Spleen (tissue), 11 donors: ENCODE results near the gene NLRP1. TPM values are rescaled to one million over a fixed set of nuclear protein-coding genes. Genes with fewer than 3 reads are reported as not detected.

Source experiments
- DNase-seq: peaks from one replicate; pipeline ENCODE4 v3.0.0-alpha.2; 2020
- H3K27ac ChIP-seq, 8 donors: fragments of 200-600 bp; sonication (generic) in 7 of 8; 1 replicate in 4 of 8; 2 replicates in 4 of 8; pipeline versions ENCODE4 v1.5.0 to v1.8.0; 2016 to 2021; ENCODE audit warnings: inconsistent platforms in 4 of 8, mild to moderate bottlenecking in 4 of 8, moderate library complexity in 1 of 8
- H3K27me3 ChIP-seq, 7 donors: fragments of 200-600 bp; sonication (generic) in 6 of 7; replicated peaks in 1 of 7; 1 replicate in 4 of 7; 2 replicates in 3 of 7; pipeline versions ENCODE4 v1.5.0 to v1.8.0; 2016 to 2021; ENCODE audit warnings: inconsistent platforms in 3 of 7, mild to moderate bottlenecking in 1 of 7
- H3K36me3 ChIP-seq, 6 donors: fragments of 200-600 bp; sonication (generic) in 5 of 6; 1 replicate in 4 of 6; 2 replicates in 2 of 6; pipeline versions ENCODE4 v1.5.0 to v1.8.0; 2016 to 2021; ENCODE audit warnings: inconsistent platforms in 2 of 6
- H3K4me1 ChIP-seq, 6 donors: fragments of 200-600 bp; sonication (generic) in 5 of 6; 1 replicate in 3 of 6; 2 replicates in 3 of 6; pipeline versions ENCODE4 v1.5.0 to v1.8.0; 2016 to 2021; ENCODE audit warnings: inconsistent platforms in 3 of 6
- H3K4me3 ChIP-seq, 8 donors: fragments of 200-600 bp; sonication (generic) in 7 of 8; 1 replicate in 4 of 8; 2 replicates in 4 of 8; pipeline versions ENCODE4 v1.5.0 to v1.8.0; 2016 to 2021; ENCODE audit warnings: inconsistent platforms in 4 of 8, mild to moderate bottlenecking in 4 of 8, moderate library complexity in 2 of 8
- H3K9me3 ChIP-seq, 8 donors: fragments of 200-600 bp; sonication (generic) in 7 of 8; 1 replicate in 4 of 8; 2 replicates in 4 of 8; pipeline versions ENCODE4 v1.5.0 to v1.8.0; 2016 to 2021; ENCODE audit warnings: inconsistent platforms in 4 of 8
- CTCF ChIP-seq, 11 experiments: fragments of 200-600 bp in 7 of 11; fragments of 450-650 bp in 4 of 11; sonication (generic) in 4 of 11; IDR thresholded peaks in 8 of 11; conservative IDR thresholded peaks in 3 of 11; 1 replicate in 7 of 11; 2 replicates in 4 of 11; pipeline versions ENCODE4 v1.4.0 to v1.8.0; 2016 to 2021; ENCODE audit warnings: antibody characterized with exemption in 11 of 11, inconsistent platforms in 4 of 11, mild to moderate bottlenecking in 1 of 11
- POLR2A ChIP-seq, 3 donors: fragments of 450-650 bp; IDR thresholded peaks; one replicate each; pipeline ENCODE4 v1.5.1; 2017; ENCODE audit warnings: antibody characterized with exemption in 3 of 3, mild to moderate bottlenecking in 1 of 3
- POLR2AphosphoS5 ChIP-seq, 3 donors: sonication (generic); formaldehyde crosslinking; IDR thresholded peaks; one replicate each; pipeline ENCODE4 v1.5.1; 2017; ENCODE audit warnings: antibody characterized with exemption in 3 of 3
- WGBS, 5 donors: extraction: QIAGEN DNeasy Blood & Tissue Kit in 3 of 5; methylation state at CpG; one replicate each; pipeline versions ENCODE4 v1.1.5 to v1.1.7; 2013 to 2018; 5-methylcytosine and 5-hydroxymethylcytosine counted together
- intact Hi-C: fragments of 100-400 bp; cut with DNase I; formaldehyde crosslinking; loops from one replicate; pipeline ENCODE4 v1.15.0; 2023; ENCODE audit warnings: low total_unique reads
- polyA plus RNA-seq, 3 donors: library from polyadenylated mRNA; stranded (reverse); fragments of 200-250 nt; gene quantifications; one replicate each; pipeline ENCODE4 v1.2.1, GENCODE V29; 2013
- total RNA-seq, 7 donors: library from RNA; depleted of rRNA in 3 of 7; stranded (reverse); fragments of >200 nt in 3 of 7; fragmentation: NEBNext Ultra II Directional in 4 of 7; extraction: Animal tissue kit (Norgen Biotek cat#: 25700) in 4 of 7; gene quantifications; one replicate each; pipeline versions ENCODE4 v1.1.0 to v1.2.1, GENCODE V29; 2016 to 2021
- donor health status: healthy with polysubstance abuse.
- donor health status: DM: no; HTN: no; CAD: no; lungs with moderate emphysema.
- donor health status: DM: no; HTN: no; CAD: no.
- donor health status: Bipolar disorder and iron deficiency.
- donor health status: healthy.
- donor health status: DM: no; HTN: no; CAD: no.
- donor health status: DM: yes; HTN: yes; CAD: no.

NLRP1 gene
- total and polyA plus RNA-seq, 10 donors, result 34.7 to 145 (median 76.7) TPM

GRCh38 chr17:5527601-5528250, 56.6 kb downstream of the NLRP1 start:
- Histone ChIP-seq H3K36me3 (peaks cover 5 to 100% (median 75%) of the 10 kb centered on the region in 6 donors), H3K4me3 (no peak overlapping the region), H3K4me1 (peaks cover 0 to 10% (median 0%) of the 10 kb centered on the region in 6 donors), H3K27me3 (no peaks in the 10 kb centered on the region), H3K27ac (peak overlapping the region in 1 of 8 donors; percentile 10), H3K9me3 (no peaks in the 10 kb centered on the region)
- TF ChIP-seq POLR2A (IDR thresholded peaks at IDR 0.05) (no peak), CTCF (IDR thresholded peaks at IDR 0.05 in 8 of 11, conservative IDR thresholded peaks at IDR 0.05 in 3 of 11) (no peak), POLR2AphosphoS5 (IDR thresholded peaks at IDR 0.05) (no peak)
- WGBS, 5 donors, result 76 to 90% (median 89%) methylated on average over 6 to 9 of the region's 9 CpGs
- DNase-seq, result no peak
- intact Hi-C loops, result no loop called here

GRCh38 chr17:5526821-5527598, 57.3 kb downstream of the NLRP1 start:
- no peaks in the 10 kb centered on the region for H3K9me3 ChIP-seq

GRCh38 chr17:5523249-5523648, 61.1 kb downstream of the NLRP1 start:
- Histone ChIP-seq H3K9me3 (no peaks in the 10 kb centered on the region), H3K36me3 (peaks cover 0 to 84% (median 44%) of the 10 kb centered on the region in 6 donors), H3K4me3 (no peak overlapping the region), H3K27me3 (no peaks in the 10 kb centered on the region), H3K27ac (no peak overlapping the region), H3K4me1 (peaks cover 0 to 10% (median 0%) of the 10 kb centered on the region in 6 donors)
- intact Hi-C loops, result no loop called here
- TF ChIP-seq CTCF (IDR thresholded peaks at IDR 0.05 in 8 of 11, conservative IDR thresholded peaks at IDR 0.05 in 3 of 11), result no peak
- no peak for TF ChIP-seq POLR2AphosphoS5 (IDR thresholded peaks at IDR 0.05)
- DNase-seq, result no peak
- WGBS, 5 donors, result 78 to 91% (median 83%) methylated on average over 5 of the region's 5 CpGs

More at GRCh38 chr17:5526821-5527598, 57.3 kb downstream of the NLRP1 start:
- Histone ChIP-seq H3K4me3 (no peak overlapping the region), H3K36me3 (peaks cover 5 to 100% (median 70%) of the 10 kb centered on the region in 6 donors), H3K27me3 (no peaks in the 10 kb centered on the region), H3K27ac (peak overlapping the region in 1 of 8 donors; percentile 10), H3K4me1 (peaks cover 0 to 10% (median 0%) of the 10 kb centered on the region in 6 donors)
- TF ChIP-seq POLR2A (IDR thresholded peaks at IDR 0.05), result no peak
- no peak for DNase-seq
- WGBS, 5 donors, result 58 to 64% (median 60%) methylated on average over 13 to 14 of the region's 14 CpGs
- intact Hi-C loops, result no loop called here

- intact Hi-C loops, result no loop called here
- Histone ChIP-seq H3K4me3 (no peak overlapping the region), H3K27ac (no peak overlapping the region), H3K9me3 (no peaks in the 10 kb centered on the region), H3K36me3 (peaks cover 0 to 83% (median 40%) of the 10 kb centered on the region in 6 donors), H3K4me1 (peaks cover 0 to 10% (median 0%) of the 10 kb centered on the region in 6 donors), H3K27me3 (no peaks in the 10 kb centered on the region)
- DNase-seq, result no peak
- 80 to 100% (median 98%) methylated on average over 1 of the region's 1 CpG for WGBS, 5 donors
- TF ChIP-seq POLR2AphosphoS5 (IDR thresholded peaks at IDR 0.05) (no peak), CTCF (IDR thresholded peaks at IDR 0.05 in 8 of 11, conservative IDR thresholded peaks at IDR 0.05 in 3 of 11) (no peak), POLR2A (IDR thresholded peaks at IDR 0.05) (no peak)
These were observed 61.8 kb downstream of the NLRP1 start for GRCh38 chr17:5522476-5522875.
